Smooth muscle cell (in vitro differentiated cells): ENCODE results near the gene PES1. TPM values are rescaled to one million over a fixed set of nuclear protein-coding genes. Genes with fewer than 3 reads are reported as not detected.

ENCODE experiments used
- DNase-seq: peaks from one replicate; lab custom pipeline; 2025; ENCODE audit not compliant: unreplicated experiment; lab: John Stamatoyannopoulos, UW
- H2AFZ ChIP-seq: fragments of 200-600 bp; sonication (generic); 2 replicates; pipeline ENCODE4 v1.6.0; 2016; ENCODE audit warnings: antibody characterized with exemption, low read depth, mild to moderate bottlenecking
- H3F3A ChIP-seq: fragments of 200-600 bp; sonication (generic); 2 replicates; pipeline ENCODE4 v1.6.0; 2017; ENCODE audit warnings: antibody characterized with exemption, low read depth
- H3K27ac ChIP-seq: fragments of 200-600 bp; sonication (generic); 2 replicates; pipeline ENCODE4 v1.5.1; 2016; ENCODE audit warnings: low read depth, mild to moderate bottlenecking
- H3K27me3 ChIP-seq: fragments of 200-600 bp; sonication (generic); 2 replicates; pipeline ENCODE4 v1.6.1; 2016; ENCODE audit warnings: low read depth, mild to moderate bottlenecking
- H3K36me3 ChIP-seq: fragments of 200-600 bp; sonication (generic); 2 replicates; pipeline ENCODE4 v1.5.1; 2016; ENCODE audit warnings: low read depth
- H3K4me1 ChIP-seq: fragments of 200-600 bp; sonication (generic); 2 replicates; pipeline ENCODE4 v1.5.1; 2016; ENCODE audit warnings: low read depth
- H3K4me2 ChIP-seq: fragments of 200-600 bp; sonication (generic); 2 replicates; pipeline ENCODE4 v1.6.0; 2016; ENCODE audit warnings: mild to moderate bottlenecking
- H3K4me3 ChIP-seq: fragments of 200-600 bp; sonication (generic); 2 replicates; pipeline ENCODE4 v1.5.1; 2016; ENCODE audit warnings: mild to moderate bottlenecking
- H3K79me2 ChIP-seq: fragments of 200-600 bp; sonication (generic); 2 replicates; pipeline ENCODE4 v1.6.0; 2016; ENCODE audit warnings: low read depth, mild to moderate bottlenecking
- H3K9ac ChIP-seq: fragments of 200-600 bp; sonication (generic); 2 replicates; pipeline ENCODE4 v1.6.0; 2016; ENCODE audit warnings: low read depth
- H3K9me3 ChIP-seq: fragments of 200-600 bp; sonication (generic); replicated peaks from 2 replicates; pipeline ENCODE4 v1.5.1; 2016; ENCODE audit warnings: low read depth
- H4K20me1 ChIP-seq: fragments of 200-600 bp; sonication (generic); 2 replicates; pipeline ENCODE4 v1.6.0; 2016; ENCODE audit warnings: low read depth
- WGBS: methylation state at CpG from one replicate; pipeline ENCODE4 v1.1.7; 2016; ENCODE audit warnings: low lambda C conversion rate; 5-methylcytosine and 5-hydroxymethylcytosine counted together
- polyA plus RNA-seq: library from polyadenylated mRNA; unstranded; fragments of >200 nt; fragmentation: Nextera tagmentation; extraction: Ambion mirVana; gene quantifications from 2 replicates; pipeline ENCODE4 v1.2.1, GENCODE V29; 2016
- total RNA-seq: library from RNA; depleted of rRNA; stranded (reverse); fragments of >200 nt; gene quantifications from 2 replicates; pipeline ENCODE4 v1.2.3, GENCODE V29; 2014
- TF ChIP-seq, protein P1 (sequence below): fragments of 200-600 bp; sonication (generic); IDR thresholded peaks from 2 replicates; pipeline ENCODE4 v1.5.1; 2017; ENCODE audit warnings: borderline replicate concordance, mild to moderate bottlenecking, antibody characterized with exemption; ENCODE audit not compliant: insufficient read depth, poor library complexity, severe bottlenecking

PES1 gene
- total and polyA plus RNA-seq, 2 experiments from 2014 or later = 35.6 to 59.4 TPM

DNA sequence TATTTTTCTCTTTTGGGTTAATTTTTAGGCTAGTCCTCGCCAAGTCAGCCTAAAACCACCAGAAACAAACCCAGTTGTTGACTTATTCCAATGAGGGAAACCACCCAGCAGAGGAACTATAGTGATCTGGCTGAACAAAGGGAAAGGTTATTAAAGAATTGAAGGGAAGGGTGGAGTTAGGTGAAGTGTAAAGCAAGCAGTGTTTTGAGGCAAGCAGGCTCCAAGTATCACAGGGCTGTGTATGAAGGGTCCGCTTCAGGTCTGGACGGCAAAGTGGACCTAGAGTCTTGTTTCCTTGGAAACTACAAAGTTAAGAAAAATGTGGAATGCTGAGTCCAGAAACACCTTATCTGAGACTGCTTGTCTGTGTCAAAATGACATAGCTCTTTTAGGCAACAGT is 12.1 kb upstream of the PES1 start:
- no peaks in the 10 kb centered on the region for H4K20me1 ChIP-seq
- peaks cover 15% of the 10 kb centered on the region for H3K4me1 ChIP-seq
- no peak overlapping the region for H2AFZ ChIP-seq
- no peaks in the 10 kb centered on the region for H3K27me3 ChIP-seq
- H3K36me3 ChIP-seq = no peaks in the 10 kb centered on the region
- H3K9me3 ChIP-seq = no peaks in the 10 kb centered on the region
- H3K4me2 ChIP-seq = no peak overlapping the region
- no peak overlapping the region for H3K4me3 ChIP-seq
- H3K79me2 ChIP-seq = no peaks in the 10 kb centered on the region
- H3K27ac ChIP-seq = no peak overlapping the region
- no peak overlapping the region for H3K9ac ChIP-seq
- no peaks in the 10 kb centered on the region for H3F3A ChIP-seq
- DNase-seq = no peak
- WGBS = 97% methylated on average over 3 of the region's 3 CpGs
- TF ChIP-seq, protein P1, sequence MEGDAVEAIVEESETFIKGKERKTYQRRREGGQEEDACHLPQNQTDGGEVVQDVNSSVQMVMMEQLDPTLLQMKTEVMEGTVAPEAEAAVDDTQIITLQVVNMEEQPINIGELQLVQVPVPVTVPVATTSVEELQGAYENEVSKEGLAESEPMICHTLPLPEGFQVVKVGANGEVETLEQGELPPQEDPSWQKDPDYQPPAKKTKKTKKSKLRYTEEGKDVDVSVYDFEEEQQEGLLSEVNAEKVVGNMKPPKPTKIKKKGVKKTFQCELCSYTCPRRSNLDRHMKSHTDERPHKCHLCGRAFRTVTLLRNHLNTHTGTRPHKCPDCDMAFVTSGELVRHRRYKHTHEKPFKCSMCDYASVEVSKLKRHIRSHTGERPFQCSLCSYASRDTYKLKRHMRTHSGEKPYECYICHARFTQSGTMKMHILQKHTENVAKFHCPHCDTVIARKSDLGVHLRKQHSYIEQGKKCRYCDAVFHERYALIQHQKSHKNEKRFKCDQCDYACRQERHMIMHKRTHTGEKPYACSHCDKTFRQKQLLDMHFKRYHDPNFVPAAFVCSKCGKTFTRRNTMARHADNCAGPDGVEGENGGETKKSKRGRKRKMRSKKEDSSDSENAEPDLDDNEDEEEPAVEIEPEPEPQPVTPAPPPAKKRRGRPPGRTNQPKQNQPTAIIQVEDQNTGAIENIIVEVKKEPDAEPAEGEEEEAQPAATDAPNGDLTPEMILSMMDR = no peak

DNA sequence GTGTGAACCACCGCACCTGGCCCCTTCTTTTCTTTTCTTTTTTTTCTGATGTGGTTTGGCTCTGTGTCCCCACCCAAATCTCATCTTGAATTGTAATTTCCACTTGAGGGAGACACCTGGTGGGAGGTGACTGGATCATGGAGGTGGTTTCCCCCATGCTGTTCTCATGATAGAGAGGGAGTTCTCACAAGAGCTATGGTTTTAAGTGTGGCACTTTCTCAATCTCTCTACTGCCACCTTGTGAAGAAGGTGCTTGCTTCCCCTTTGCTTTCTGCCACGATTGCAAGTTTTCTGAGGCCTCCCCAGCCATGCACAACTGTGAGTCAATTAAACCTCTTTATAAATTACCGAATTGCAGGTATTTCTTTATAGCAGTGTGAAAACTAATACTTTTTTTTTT is 10.3 kb upstream of the PES1 start:
- TF ChIP-seq, protein P1 = no peak
- Histone ChIP-seq H3K9me3 (no peaks in the 10 kb centered on the region), H3K4me1 (no peaks in the 10 kb centered on the region), H3K9ac (no peak overlapping the region), H3K4me2 (no peak overlapping the region), H3K79me2 (no peaks in the 10 kb centered on the region), H3K27ac (no peak overlapping the region), H2AFZ (no peak overlapping the region), H3K4me3 (no peak overlapping the region), H3F3A (no peaks in the 10 kb centered on the region), H3K36me3 (no peaks in the 10 kb centered on the region), H3K27me3 (no peaks in the 10 kb centered on the region), H4K20me1 (no peaks in the 10 kb centered on the region)
- 67% methylated on average over 3 of the region's 3 CpGs for WGBS
- no peak for DNase-seq

GRCh38 chr22:30601464-30601863 is 9.8 kb upstream of the PES1 start:
- H2AFZ ChIP-seq = no peak overlapping the region
- no peak overlapping the region for H3K4me3 ChIP-seq
- no peaks in the 10 kb centered on the region for H3K79me2 ChIP-seq
- DNase-seq = no peak
- no peaks in the 10 kb centered on the region for H3K27me3 ChIP-seq
- no peaks in the 10 kb centered on the region for H3K4me1 ChIP-seq
- H4K20me1 ChIP-seq = no peaks in the 10 kb centered on the region
- H3K9me3 ChIP-seq = no peaks in the 10 kb centered on the region
- H3K27ac ChIP-seq = no peak overlapping the region
- TF ChIP-seq, protein P1 = no peak
- WGBS = 94% methylated on average over 5 of the region's 5 CpGs
- H3F3A ChIP-seq = no peaks in the 10 kb centered on the region
- no peak overlapping the region for H3K4me2 ChIP-seq
- no peak overlapping the region for H3K9ac ChIP-seq
- H3K36me3 ChIP-seq = no peaks in the 10 kb centered on the region

GRCh38 chr22:30600921-30601320 is 9.2 kb upstream of the PES1 start:
- TF ChIP-seq, protein P1 = no peak
- H4K20me1 ChIP-seq = no peaks in the 10 kb centered on the region
- no peaks in the 10 kb centered on the region for H3K4me1 ChIP-seq

More at GRCh38 chr22:30600921-30601320, 9.2 kb upstream of the PES1 start:
- no peak for DNase-seq
- Histone ChIP-seq H3K27me3 (no peaks in the 10 kb centered on the region), H2AFZ (no peak overlapping the region), H3K4me2 (no peak overlapping the region), H3K79me2 (no peaks in the 10 kb centered on the region), H3K9ac (no peak overlapping the region), H3K9me3 (no peaks in the 10 kb centered on the region), H3K36me3 (no peaks in the 10 kb centered on the region), H3F3A (no peaks in the 10 kb centered on the region), H3K27ac (no peak overlapping the region), H3K4me3 (no peak overlapping the region)
- WGBS = 79% methylated on average over 3 of the region's 3 CpGs
